Measurements from ENCODE around the gene SLC10A7.

GRCh38 chr4:146545102-146545501 is 23.4 kb upstream of the SLC10A7 start:
- no peak for TF ChIP-seq POLR2A (IDR thresholded peaks at IDR 0.05; ENCODE audit: low read depth, low read length)
- no peak for TF ChIP-seq POLR2AphosphoS5 (IDR thresholded peaks at IDR 0.05; ENCODE audit: low read depth, low read length)
- TF ChIP-seq TAF1 (IDR thresholded peaks at IDR 0.05; ENCODE audit: borderline replicate concordance, low read depth, low read length): no peak

All from GM12892 (cell line).